Smooth muscle cell of trachea (primary cell): Measurements from ENCODE around the gene PRPF39. TPM values are rescaled to one million over a fixed set of nuclear protein-coding genes. Genes with fewer than 3 reads are reported as not detected.

ENCODE experiments used
- total RNA-seq: library from RNA; depleted of rRNA; stranded (reverse); fragments of >200 nt; gene quantifications from 2 replicates; pipeline ENCODE4 v1.2.1, GENCODE V29; 2014

The PRPF39 gene, protein sequence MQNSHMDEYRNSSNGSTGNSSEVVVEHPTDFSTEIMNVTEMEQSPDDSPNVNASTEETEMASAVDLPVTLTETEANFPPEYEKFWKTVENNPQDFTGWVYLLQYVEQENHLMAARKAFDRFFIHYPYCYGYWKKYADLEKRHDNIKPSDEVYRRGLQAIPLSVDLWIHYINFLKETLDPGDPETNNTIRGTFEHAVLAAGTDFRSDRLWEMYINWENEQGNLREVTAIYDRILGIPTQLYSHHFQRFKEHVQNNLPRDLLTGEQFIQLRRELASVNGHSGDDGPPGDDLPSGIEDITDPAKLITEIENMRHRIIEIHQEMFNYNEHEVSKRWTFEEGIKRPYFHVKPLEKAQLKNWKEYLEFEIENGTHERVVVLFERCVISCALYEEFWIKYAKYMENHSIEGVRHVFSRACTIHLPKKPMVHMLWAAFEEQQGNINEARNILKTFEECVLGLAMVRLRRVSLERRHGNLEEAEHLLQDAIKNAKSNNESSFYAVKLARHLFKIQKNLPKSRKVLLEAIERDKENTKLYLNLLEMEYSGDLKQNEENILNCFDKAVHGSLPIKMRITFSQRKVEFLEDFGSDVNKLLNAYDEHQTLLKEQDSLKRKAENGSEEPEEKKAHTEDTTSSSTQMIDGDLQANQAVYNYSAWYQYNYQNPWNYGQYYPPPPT
- 33.4 and 42.2 TPM in 2 replicates for total RNA-seq

DNA sequence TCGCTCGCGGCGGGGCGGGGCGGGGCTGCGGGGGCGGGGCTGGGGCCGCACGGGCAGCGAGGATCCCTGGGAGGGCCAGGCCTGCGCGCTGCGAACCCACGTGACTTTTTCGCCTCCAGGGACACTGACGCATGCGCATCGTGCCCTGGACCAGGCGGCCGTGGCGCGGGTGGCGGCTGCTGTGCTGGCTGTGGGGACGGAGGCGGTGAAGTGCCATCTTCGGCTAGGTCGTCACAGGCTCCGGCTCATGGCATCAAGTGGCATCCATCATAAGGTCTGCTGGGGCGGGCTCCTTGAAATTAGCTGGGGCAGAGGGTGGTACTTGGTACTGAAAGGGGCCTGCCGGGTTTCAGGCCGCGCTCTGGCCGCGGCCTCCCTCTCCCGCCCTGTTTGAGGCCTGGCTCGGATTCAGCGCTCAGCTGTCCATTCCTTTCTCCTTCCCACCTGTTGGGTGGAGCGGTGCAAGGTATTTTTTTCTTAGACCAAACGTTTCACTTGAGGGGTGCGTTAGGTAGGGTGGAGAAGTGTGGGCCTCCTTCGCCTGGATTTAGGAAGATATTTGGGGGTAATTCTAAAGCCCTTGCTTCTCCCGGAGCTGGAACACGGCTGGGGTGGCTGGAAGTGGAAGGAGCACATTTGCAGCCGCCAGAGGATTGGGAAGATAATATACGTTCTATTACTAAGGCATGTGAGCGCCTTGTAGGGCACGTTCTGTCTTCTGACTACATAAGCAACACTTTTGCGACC is at the start of gene PRPF39:
PRPF39 (plus strand) TSS at position 141 of the 747 bp plus-strand sequence. CDS start 11,124 bp downstream, outside the sequence.

DNA sequence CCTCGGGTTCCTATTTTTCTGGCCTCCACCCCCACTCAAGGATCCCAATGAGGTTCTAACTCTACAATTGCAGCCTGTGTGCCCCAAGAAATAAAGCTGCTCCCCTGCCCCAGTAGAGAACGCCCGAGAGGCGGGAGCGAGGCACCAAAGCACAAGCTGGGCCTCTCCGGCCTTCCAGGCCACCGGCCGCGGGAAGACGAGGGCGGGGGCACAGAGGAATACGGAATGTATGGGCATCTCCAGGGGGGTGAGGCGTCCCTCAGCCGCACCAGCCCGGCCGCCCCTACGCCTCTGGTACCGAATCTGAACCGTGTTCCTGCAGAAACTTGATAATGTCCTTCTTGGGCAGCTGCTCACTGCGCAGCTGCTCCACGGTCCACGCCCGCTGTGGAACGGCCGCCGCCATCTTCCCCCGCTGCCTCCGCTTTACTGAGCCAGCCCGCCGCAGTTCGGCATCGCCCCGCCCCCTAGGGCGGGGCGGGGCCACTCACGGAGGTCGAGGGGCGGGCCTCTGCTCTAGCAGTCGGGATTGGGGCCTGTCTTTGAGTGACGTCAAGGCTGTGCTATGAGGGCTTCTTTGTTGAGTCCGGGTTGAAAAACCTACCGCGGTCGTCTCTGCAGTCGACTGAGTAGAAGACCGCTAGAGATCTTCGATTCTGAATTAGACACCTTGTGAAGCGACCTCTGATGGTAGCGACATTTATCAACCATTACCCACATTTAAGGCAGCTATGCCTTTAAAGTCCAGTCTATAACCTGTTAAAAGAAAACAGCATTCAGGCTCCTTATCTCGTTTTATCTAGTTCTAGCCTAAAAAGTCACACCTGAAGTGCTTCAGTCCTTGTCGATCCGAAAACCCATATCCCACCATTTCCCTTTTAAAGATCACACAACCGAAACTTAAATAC is 50.4 kb downstream of the PRPF39 start, which contains the start of gene FKBP3:
FKBP3 (minus strand) TSS at position 431 of the 908 bp plus-strand sequence; CDS start at position 406, 25 bp downstream.

GRCh38 chr14:45135659-45136395 is 51.9 kb downstream of the PRPF39 start, which contains the start of gene FANCM:
Gene FANCM, plus strand, starts transcription at chr14:45135930. Its CDS starts 102 bp downstream, at chr14:45136032.

Other genes with a start within 250 kb of the PRPF39 start
- gene KLHL28, start 122.2 kb upstream of the PRPF39 start, total RNA-seq, result 9.1 and 10.2 TPM in 2 replicates
- gene TOGARAM1, start 121.9 kb upstream of the PRPF39 start, total RNA-seq, result 19.0 and 26.3 TPM in 2 replicates
- gene FKBP3, start 50.4 kb downstream of the PRPF39 start, total RNA-seq, result 15.5 and 50.0 TPM in 2 replicates
- gene FANCM, start 51.8 kb downstream of the PRPF39 start, total RNA-seq, result 2.2 and 10.8 TPM in 2 replicates
- 13.6 and 47.0 TPM in 2 replicates for gene MIS18BP1, start 169.1 kb downstream of the PRPF39 start, total RNA-seq